Measurements from ENCODE around the gene CRYBB2. TPM values are rescaled to one million over a fixed set of nuclear protein-coding genes. Genes with fewer than 3 reads are reported as not detected.

The CRYBB2 gene
- polyA plus RNA-seq, 3 donors = not detected

GRCh38 chr22:25200967-25201366 is 18.5 kb upstream of the CRYBB2 start:
- Histone ChIP-seq H2AFZ (ENCODE audit: insufficient read depth, low read depth, low read length, poor library complexity, severe bottlenecking) (no peak overlapping the region), H4K20me1 (ENCODE audit: insufficient read depth, low read length) (no peaks in the 10 kb centered on the region), H3K27me3 (ENCODE audit: control insufficient read depth in 2 of 2, insufficient read depth in 2 of 2, low read length in 2 of 2) (no peaks in the 10 kb centered on the region), H3K9me3 (replicated peaks in 1 of 2; ENCODE audit: control insufficient read depth in 1 of 2, insufficient read depth in 1 of 2, low read length in 2 of 2) (no peaks in the 10 kb centered on the region), H3K4me3 (replicated peaks in 1 of 3; ENCODE audit: low read depth in 2 of 3, low read length in 3 of 3) (no peak overlapping the region), H3K27ac (ENCODE audit: low read depth in 1 of 2, low read length in 2 of 2) (no peak overlapping the region), H3K9ac (ENCODE audit: insufficient read depth, low read length, poor library complexity, severe bottlenecking) (no peak overlapping the region), H3K4me1 (ENCODE audit: control insufficient read depth in 1 of 2, insufficient read depth in 2 of 2, low read length in 2 of 2) (no peaks in the 10 kb centered on the region), H3K4me2 (replicated peaks; ENCODE audit: extremely low read depth, low read length, poor library complexity, severe bottlenecking) (no peak overlapping the region), H3K79me2 (ENCODE audit: insufficient read depth, low read length) (no peaks in the 10 kb centered on the region), H3K36me3 (replicated peaks in 1 of 2; ENCODE audit: control insufficient read depth in 1 of 2, insufficient read depth in 2 of 2, low read length in 2 of 2) (no peaks in the 10 kb centered on the region)
- no peak for DNase-seq
- Mint-ChIP-seq H3K9me3 (no peaks in the 10 kb centered on the region), H3K4me1 (no peaks in the 10 kb centered on the region), H3K27ac (no peak overlapping the region), H3K27me3 (ENCODE audit: low read depth in 3 of 3) (peaks cover 0 to 7% (median 2%) of the 10 kb centered on the region in 3 donors), H3K36me3 (no peaks in the 10 kb centered on the region), H3K4me3 (no peak overlapping the region)
- intact Hi-C loops (cut with micrococcal nuclease) = no loop called here
- 71% methylated on average over 6 of the region's 7 CpGs for WGBS (ENCODE audit: insufficient coverage)
- no peak for TF ChIP-seq CTCF (IDR thresholded peaks at IDR 0.05)

- Histone ChIP-seq H3K4me1 (ENCODE audit: control insufficient read depth in 1 of 2, insufficient read depth in 2 of 2, low read length in 2 of 2) (no peaks in the 10 kb centered on the region), H3K4me3 (replicated peaks in 1 of 3; ENCODE audit: low read depth in 2 of 3, low read length in 3 of 3) (no peak overlapping the region), H3K9ac (ENCODE audit: insufficient read depth, low read length, poor library complexity, severe bottlenecking) (no peak overlapping the region), H3K27me3 (ENCODE audit: control insufficient read depth in 2 of 2, insufficient read depth in 2 of 2, low read length in 2 of 2) (no peaks in the 10 kb centered on the region), H2AFZ (ENCODE audit: insufficient read depth, low read depth, low read length, poor library complexity, severe bottlenecking) (no peak overlapping the region), H4K20me1 (ENCODE audit: insufficient read depth, low read length) (no peaks in the 10 kb centered on the region), H3K36me3 (replicated peaks in 1 of 2; ENCODE audit: control insufficient read depth in 1 of 2, insufficient read depth in 2 of 2, low read length in 2 of 2) (no peaks in the 10 kb centered on the region), H3K4me2 (replicated peaks; ENCODE audit: extremely low read depth, low read length, poor library complexity, severe bottlenecking) (no peak overlapping the region), H3K79me2 (ENCODE audit: insufficient read depth, low read length) (no peaks in the 10 kb centered on the region), H3K27ac (ENCODE audit: low read depth in 1 of 2, low read length in 2 of 2) (no peak overlapping the region), H3K9me3 (replicated peaks in 1 of 2; ENCODE audit: control insufficient read depth in 1 of 2, insufficient read depth in 1 of 2, low read length in 2 of 2) (no peaks in the 10 kb centered on the region)
- H3K4me1 Mint-ChIP-seq = no peaks in the 10 kb centered on the region
- peaks cover 0 to 7% (median 2%) of the 10 kb centered on the region in 3 donors for H3K27me3 Mint-ChIP-seq (ENCODE audit: low read depth in 3 of 3)
- peaks cover 0 to 1% (median 0%) of the 10 kb centered on the region in 7 donors for H3K9me3 Mint-ChIP-seq
- no peak for TF ChIP-seq CTCF (IDR thresholded peaks at IDR 0.05)
- no peak overlapping the region for H3K4me3 Mint-ChIP-seq
- DNase-seq = no peak
- H3K27ac Mint-ChIP-seq = no peak overlapping the region
- WGBS (ENCODE audit: insufficient coverage) = 60% methylated on average over 5 of the region's 10 CpGs
- H3K36me3 Mint-ChIP-seq = no peaks in the 10 kb centered on the region
- intact Hi-C loops (cut with micrococcal nuclease) = no loop called here
These were observed 17.7 kb upstream of the CRYBB2 start for GRCh38 chr22:25201557-25202273.
